ENCODE measurements around the gene LETM1.
"Not testable (repeated sequence)": the region's sequence is repeated elsewhere in the genome, so short reads cannot be mapped to it uniquely, and the experiment has no call there.

The LETM1 gene

GRCh38 chr4:1846580-1846979, 9.4 kb downstream of the LETM1 start:
- no peak for TF ChIP-seq CTCF (IDR thresholded peaks at IDR 0.05; ENCODE audit: control insufficient read depth, extremely low read depth, insufficient read depth)
- no peak for DNase-seq (ENCODE audit: low read depth)
- H3K4me3 ChIP-seq (ENCODE audit: low read depth, low read length): no peak overlapping the region

- H3K4me3 ChIP-seq (ENCODE audit: low read depth, low read length); DNase-seq (ENCODE audit: low read depth): not testable (repeated sequence)
These were observed 11.3 kb downstream of the LETM1 start for GRCh38 chr4:1844618-1845017.

- DNase-seq (ENCODE audit: low read depth): no peak
- H3K4me3 ChIP-seq (ENCODE audit: low read depth, low read length): no peak overlapping the region
- TF ChIP-seq CTCF (IDR thresholded peaks at IDR 0.05; ENCODE audit: control insufficient read depth, extremely low read depth, insufficient read depth): no peak
These were observed 12.1 kb downstream of the LETM1 start for GRCh38 chr4:1843852-1844251.

GRCh38 chr4:1842993-1843448, 12.9 kb downstream of the LETM1 start:
- DNase-seq (ENCODE audit: low read depth): no peak
- H3K4me3 ChIP-seq (ENCODE audit: low read depth, low read length): no peak overlapping the region
- TF ChIP-seq CTCF (IDR thresholded peaks at IDR 0.05; ENCODE audit: control insufficient read depth, extremely low read depth, insufficient read depth): no peak

GRCh38 chr4:1842339-1842895, 13.5 kb downstream of the LETM1 start:
- no peak overlapping the region for H3K4me3 ChIP-seq (ENCODE audit: low read depth, low read length)
- no peak for DNase-seq (ENCODE audit: low read depth)
- no peak for TF ChIP-seq CTCF (IDR thresholded peaks at IDR 0.05; ENCODE audit: control insufficient read depth, extremely low read depth, insufficient read depth)

GRCh38 chr4:1841887-1842210, 14.1 kb downstream of the LETM1 start:
- no peak overlapping the region for H3K4me3 ChIP-seq (ENCODE audit: low read depth, low read length)
- TF ChIP-seq CTCF (IDR thresholded peaks at IDR 0.05; ENCODE audit: control insufficient read depth, extremely low read depth, insufficient read depth): no peak

GRCh38 chr4:1841201-1841886, 14.6 kb downstream of the LETM1 start:
- TF ChIP-seq CTCF (IDR thresholded peaks at IDR 0.05; ENCODE audit: control insufficient read depth, extremely low read depth, insufficient read depth): no peak
- no peak for DNase-seq (ENCODE audit: low read depth)
- H3K4me3 ChIP-seq (ENCODE audit: low read depth, low read length): no peak overlapping the region

More at GRCh38 chr4:1841887-1842210, 14.1 kb downstream of the LETM1 start:
- no peak for DNase-seq (ENCODE audit: low read depth)

Measured in LNCaP clone FGC (cell line).